AML-193 (cell line): ENCODE data around the gene SLC47A1.
"Not testable (repeated sequence)": the region's sequence is repeated elsewhere in the genome, so short reads cannot be mapped to it uniquely, and the experiment has no call there.

ENCODE experiments used
- DNase-seq, 2 experiments: peaks; one replicate each; lab custom pipeline; 2025; lab: John Stamatoyannopoulos, UW

SLC47A1 gene

DNA sequence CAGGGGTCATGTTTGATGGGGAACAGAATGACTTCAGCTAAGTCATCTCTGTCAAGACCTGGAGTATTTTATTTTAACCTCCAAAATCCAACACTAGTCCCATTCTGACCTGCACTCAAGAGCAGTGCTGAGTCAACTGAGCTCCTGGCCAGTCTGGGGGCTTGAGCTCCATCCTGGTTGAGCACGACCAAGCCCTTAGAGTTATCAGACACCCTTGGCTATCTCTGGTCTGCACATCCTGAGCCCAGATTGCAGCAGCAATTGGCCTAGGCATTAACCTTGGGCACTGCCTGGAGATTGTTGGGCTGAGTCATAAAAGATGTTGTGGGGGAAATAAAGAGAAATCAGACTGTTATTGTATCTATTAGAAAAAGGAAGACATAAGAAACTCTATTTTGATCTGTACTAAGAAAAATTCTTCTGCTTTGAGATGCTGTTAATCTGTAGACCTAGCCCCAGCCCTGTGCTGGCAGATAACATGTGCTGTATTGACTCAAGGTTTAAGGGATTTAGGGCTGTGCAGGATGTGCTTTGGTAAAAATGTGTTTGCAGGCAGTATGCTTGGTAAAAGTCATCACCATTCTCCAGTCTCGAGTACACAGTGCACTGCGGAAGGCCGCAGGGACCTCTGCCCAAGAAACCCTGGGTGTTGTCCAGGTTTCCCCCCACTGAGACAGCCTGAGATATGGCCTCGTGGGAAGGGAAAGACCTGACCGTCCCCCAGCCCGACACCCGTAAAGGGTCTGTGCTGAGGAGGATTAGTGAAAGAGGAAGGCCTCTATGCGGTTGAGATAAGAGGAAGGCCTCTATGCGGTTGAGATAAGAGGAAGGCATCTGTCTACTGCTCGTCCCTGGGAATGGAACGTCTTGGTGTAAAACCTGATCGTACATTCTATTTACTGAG is 14.0 kb upstream of the SLC47A1 start:
- DNase-seq: peak in 1 of 2 experiments; percentile 8

- no peak for DNase-seq
These were observed 13.0 kb upstream of the SLC47A1 start for GRCh38 chr17:19520641-19521040.

- no peak for DNase-seq
These were observed 10.0 kb upstream of the SLC47A1 start for GRCh38 chr17:19523690-19524089.

GRCh38 chr17:19526950-19527349 is 6.7 kb upstream of the SLC47A1 start:
- not testable (repeated sequence) for DNase-seq

DNA sequence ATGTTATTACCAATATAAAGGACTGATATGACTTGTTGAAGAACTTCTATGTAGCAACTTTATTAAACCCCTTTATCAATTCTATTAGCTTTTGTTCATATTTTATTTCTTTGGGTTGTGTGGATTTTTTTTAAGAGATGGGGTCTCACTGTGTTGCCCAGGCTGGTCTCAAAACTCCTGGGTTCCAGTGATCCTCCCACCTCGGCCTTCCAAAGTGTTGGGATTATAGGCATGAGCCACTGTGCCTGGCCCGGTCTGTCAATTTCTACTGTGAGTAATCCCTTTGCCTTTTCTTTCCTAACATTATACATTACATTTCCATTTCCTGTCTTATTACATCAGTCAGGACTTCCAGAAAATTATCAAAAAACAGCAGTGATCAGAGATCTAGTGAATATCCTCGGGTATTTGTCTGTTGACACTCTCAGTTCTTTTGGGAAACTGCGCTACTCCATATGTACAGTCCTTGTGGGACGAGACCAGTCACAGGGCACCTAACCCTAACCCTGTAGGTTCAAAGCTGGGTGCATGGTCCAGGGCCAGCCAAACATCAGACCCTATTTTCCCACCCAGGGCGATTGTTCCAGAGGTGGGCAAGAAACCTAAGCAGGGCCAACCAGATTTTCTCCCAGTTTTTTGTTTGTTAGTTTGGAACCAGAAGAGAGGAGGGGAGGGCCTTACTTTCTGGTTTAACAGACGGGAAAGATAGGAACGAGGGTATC is 1.7 kb upstream of the SLC47A1 start:
- no peak for DNase-seq

DNA sequence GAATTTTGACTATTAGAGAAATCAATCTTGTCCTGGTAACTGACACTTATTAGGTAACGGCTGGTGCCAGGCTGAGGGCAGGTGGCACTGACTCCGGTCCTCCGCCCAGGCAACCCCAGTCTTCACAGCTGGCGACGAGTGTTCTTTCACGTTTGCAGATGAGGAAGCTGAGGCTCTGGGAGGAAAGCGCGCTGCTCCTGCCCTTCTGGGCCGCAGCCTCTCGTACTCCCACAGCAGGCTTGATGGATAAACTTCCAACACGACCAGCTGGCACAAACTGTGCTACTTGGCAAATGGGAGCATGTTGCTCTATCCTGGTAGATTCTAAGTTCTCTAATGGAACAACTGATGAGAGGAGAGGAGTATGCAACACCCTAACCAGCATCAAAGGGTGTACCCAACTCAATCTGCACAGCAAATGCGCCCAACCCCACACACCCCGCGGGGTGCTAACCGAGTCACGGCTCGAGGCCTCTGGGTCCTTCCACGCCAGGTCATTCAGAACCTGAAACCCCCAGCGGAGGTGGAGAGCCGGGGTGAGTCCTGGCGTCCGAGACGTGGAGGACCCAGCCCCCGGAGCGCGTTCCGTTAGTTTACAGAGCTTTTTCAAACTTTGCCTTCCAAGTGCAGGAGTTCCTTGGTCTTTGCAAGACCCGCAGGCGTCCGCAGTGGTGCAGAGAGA is 477 bp upstream of the SLC47A1 start:
- DNase-seq: no peak

GRCh38 chr17:19534562-19535149 is 1.0 kb downstream of the SLC47A1 start:
- no peak for DNase-seq

DNA sequence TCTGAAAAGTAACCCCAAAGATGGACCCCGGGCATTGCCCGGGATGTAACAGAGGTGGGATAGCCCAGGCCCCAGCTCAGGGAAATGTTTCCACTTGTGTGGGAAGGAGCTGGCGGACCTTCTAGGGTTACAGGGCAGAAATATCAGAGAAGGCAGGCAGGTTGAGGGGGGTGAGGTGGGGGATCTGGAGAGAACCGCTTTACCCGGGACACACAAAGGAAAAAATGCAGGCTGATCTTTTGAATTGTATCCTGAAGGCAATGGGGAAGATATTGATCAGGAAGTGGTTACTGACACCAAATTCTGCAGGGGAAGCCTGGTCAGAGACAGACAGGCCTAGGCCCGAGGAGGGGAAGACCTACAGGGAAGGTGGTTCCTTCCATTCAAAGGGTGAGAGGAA is 3.5 kb downstream of the SLC47A1 start:
- DNase-seq: no peak

DNA sequence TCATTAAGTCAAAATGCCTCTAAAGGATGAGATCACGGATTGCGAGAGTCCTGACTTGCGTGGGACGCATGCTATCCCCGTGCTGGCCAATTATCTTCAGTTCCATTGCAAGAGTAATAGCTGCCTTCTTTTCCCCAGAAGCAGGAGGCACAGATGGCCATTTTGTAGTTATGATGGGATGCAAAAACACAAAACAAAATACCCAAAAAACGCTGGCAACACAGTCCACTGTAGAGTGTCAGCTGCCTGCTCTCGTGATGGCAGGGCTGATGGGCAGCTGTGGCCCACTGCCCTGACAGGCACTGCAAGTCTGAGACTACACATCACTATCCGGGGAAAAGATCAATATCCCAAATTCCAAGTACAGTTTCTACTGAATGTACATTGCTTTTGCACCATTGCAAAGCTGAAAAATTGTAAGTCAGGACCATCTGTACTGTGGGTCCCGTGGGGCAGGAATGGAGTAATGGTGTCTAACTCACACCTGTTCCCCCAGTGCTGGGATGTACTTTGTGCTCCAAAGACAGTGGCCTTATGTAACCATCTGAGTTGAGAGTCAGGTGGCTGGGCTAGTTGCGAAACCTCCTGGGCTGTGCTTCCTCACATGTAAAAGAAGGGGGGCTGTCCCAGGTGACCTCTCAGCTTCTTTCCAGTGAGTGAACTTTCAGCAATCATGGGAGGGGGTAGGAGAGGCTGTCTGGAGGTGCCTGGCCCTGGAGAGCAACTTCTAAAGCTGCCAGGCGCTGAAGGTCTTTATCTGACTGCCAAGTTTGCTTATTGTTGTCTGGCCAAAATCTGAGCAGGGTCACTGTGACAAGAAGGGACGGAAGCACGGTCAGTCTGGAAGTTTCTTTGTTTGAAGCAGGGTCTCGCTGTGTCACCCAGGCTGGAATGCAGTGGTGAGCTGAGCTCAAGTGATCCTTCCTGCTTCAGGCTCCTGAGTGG is 4.7 kb downstream of the SLC47A1 start:
- peak; percentile 42 to 58 for DNase-seq

DNA sequence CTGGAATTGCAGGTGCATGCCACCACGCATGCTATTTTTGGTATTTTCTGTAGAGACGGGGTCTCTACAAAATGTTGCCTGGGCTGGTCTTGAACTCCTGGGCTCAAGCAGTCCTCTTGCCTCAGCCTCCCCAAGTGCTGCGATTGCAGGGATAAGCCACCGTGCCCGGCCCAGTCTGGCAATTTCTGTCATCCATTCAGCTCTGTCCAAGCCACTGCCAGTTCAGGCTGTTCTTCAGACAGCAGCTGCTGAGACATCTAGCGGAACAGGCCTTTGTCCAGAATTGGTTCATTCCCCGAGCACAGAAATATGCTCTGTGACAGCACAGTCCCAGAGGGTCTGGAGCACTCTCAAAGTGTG is 5.4 kb downstream of the SLC47A1 start:
- no peak for DNase-seq

- DNase-seq: no peak
These were observed 6.2 kb downstream of the SLC47A1 start for GRCh38 chr17:19539841-19540311.

GRCh38 chr17:19540706-19541370 is 7.2 kb downstream of the SLC47A1 start:
- no peak for DNase-seq

DNA sequence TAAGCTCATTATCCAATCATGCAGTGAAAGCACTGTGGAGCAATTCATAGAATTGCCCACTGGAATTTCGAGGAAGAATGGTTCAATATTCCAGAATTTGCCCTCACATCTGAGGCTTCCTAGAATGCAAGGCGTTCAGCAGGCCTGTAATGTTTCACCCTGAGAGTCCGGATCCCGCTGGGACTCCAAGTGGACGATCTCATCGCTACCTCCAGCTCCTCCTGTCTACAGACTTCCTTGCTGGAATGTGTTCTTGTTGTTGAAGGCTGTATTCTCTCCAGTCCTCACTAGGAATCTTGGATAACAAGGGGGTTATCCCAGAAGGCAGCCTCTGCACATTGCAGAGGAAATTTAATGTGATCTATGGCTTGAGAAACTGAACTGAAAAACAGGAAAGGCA is 7.8 kb downstream of the SLC47A1 start:
- no peak for DNase-seq

GRCh38 chr17:19542247-19542646 is 8.6 kb downstream of the SLC47A1 start:
- no peak for DNase-seq

- DNase-seq: no peak
These were observed 10.7 kb downstream of the SLC47A1 start for GRCh38 chr17:19544366-19544765.

DNA sequence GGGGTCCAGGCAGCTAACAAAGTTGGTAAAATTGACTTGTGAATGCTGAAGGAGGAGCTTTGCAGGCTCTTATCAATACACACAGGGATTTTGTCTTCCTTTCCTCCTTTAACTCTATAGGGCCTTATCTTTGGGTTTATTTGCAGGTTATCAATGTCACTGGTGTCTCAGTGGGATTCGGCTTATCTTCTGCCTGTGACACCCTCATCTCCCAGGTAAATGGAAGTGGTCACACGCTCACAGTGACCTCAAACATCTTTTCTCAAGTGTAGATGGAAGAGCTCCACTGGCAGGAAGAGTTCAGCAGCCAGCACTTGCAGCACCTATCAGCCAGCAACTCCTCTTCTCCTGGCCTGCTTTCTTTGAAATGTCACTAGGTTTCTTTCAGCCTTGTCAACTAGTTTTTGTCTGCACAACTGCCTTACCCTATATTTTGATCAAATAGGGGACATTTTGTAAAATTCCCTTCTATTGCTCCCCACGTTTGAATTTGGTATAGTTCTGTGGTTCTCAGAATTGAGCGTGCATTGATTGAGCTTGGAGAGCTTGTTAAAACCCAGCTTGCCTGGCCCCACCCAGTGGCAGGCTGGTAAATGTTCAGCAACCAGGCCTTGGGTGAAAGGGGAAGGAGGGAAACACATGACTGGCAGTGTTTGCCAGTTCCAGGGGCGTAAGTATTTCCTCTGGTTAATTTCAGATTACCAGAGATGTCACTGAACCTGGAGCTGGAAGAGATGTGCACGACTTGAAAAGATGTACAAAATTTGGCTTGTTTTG is 12.8 kb downstream of the SLC47A1 start:
- peak; percentile 26 to 42 for DNase-seq

DNA sequence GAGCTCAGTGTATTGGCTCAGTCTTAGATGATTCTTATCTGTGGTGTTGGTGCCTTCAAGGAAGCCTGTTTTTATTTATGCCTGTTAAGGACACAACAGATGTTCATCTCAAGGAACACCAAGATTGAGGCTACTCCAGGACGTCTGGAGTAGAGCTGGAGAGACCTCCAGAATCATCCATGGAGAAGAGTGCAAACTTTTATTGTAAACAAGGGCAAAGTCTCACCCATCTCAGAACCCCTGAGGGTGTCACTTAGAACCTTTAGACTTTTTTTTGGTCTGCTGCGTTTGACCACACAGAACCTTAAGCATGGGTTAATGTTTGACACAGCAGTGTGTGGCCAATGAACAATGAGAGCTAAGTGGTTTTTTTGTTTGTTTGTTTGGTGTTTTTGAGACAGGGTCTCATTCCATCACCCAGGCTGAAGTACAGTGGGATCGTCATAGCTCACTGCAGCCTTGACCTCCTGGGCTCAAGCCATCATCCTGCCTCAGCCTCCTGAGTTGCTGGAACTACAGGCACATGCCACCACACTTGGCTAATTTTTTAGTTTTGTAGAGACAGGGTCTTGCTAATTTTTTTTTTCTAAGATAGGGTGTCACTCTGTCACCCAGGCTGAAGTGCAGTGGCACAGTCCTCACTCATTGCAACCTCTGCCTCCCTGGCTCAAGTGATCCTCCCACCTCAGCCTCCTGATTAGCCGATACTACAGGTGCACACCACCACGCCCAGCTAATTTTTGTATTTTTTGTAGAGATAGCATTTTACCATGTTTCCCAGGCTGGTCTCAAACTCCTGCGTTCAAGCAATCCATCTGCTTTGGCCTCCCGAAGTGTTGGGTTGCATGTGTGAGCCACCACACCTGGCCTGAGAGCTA is 16.3 kb downstream of the SLC47A1 start:
- DNase-seq: no peak

DNA sequence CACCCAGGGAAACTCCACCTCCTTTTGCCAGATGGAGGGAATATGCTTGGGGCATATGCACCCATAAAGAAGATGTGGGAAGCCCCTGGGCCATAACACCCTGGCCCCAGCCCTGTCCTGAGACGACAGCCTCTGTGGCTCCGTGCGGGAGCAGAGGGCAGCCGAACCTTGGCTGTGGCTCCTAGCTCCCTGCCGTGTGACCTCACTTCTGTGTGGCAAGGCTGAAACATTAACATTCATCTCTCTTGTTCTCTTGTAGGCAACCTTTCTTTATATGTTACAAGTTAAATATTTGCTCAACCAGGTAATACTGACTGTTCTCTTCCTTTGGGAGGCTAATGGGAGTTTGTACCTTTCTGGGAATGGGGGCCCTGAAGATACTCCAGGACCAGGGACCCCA is 17.5 kb downstream of the SLC47A1 start:
- no peak for DNase-seq
